Body of pancreas (tissue), 4 donors: Measurements from ENCODE around the gene ASB16. TPM values are rescaled to one million over a fixed set of nuclear protein-coding genes. Genes with fewer than 3 reads are reported as not detected.

Experiments
- ATAC-seq: fragments of 150-250 bp; one replicate; pipeline ENCODE4 v1.9.1; 2016
- DNase-seq, 4 donors: peaks; one replicate each; pipeline ENCODE4 v3.0.0-alpha.2; 2019
- H3K27ac ChIP-seq, 4 donors: fragments of 200-600 bp; sonication (generic); 1 replicate in 3 of 4; 2 replicates in 1 of 4; pipeline versions ENCODE4 v1.5.1 to v1.6.1; 2016 to 2019; ENCODE audit warnings: mild to moderate bottlenecking in 1 of 4, mixed read lengths in 1 of 4, moderate library complexity in 1 of 4
- H3K27me3 ChIP-seq, 2 donors: fragments of 200-600 bp; sonication (generic); one replicate each; pipeline ENCODE4 v1.6.0; 2016; ENCODE audit warnings: mild to moderate bottlenecking in 1 of 2
- H3K36me3 ChIP-seq, 2 donors: fragments of 200-600 bp; sonication (generic); replicated peaks in 1 of 2; 2 replicates each; pipeline ENCODE4 v1.5.1; 2016; ENCODE audit warnings: low read depth in 2 of 2; ENCODE audit not compliant: insufficient read depth in 1 of 2
- H3K4me1 ChIP-seq: fragments of 200-600 bp; sonication (generic); one replicate; pipeline ENCODE4 v1.6.0; 2016
- H3K4me3 ChIP-seq, 2 donors: fragments of 200-600 bp; sonication (generic); 1 replicate in 1 of 2; 2 replicates in 1 of 2; pipeline ENCODE4 v1.5.1; 2016 to 2019
- H3K9me3 ChIP-seq, 3 donors: fragments of 200-600 bp; sonication (generic); 1 replicate in 2 of 3; 2 replicates in 1 of 3; pipeline ENCODE4 v1.5.1; 2016
- POLR2A ChIP-seq, 3 donors: fragments of 450-650 bp; IDR thresholded peaks; one replicate each; pipeline ENCODE4 v1.6.1; 2016; ENCODE audit warnings: antibody characterized with exemption in 3 of 3, mild to moderate bottlenecking in 2 of 3
- WGBS, 2 donors: methylation state at CpG; one replicate each; pipeline ENCODE4 v1.1.5; 2017; 5-methylcytosine and 5-hydroxymethylcytosine counted together
- intact Hi-C: fragments of 100-400 bp; cut with DNase I; formaldehyde crosslinking; loops from one replicate; pipeline ENCODE4 v1.15.1; 2023
- total RNA-seq, 2 donors: library from RNA; depleted of rRNA; stranded (reverse); fragments of >200 nt; gene quantifications; one replicate each; pipeline ENCODE4 v1.1.0, GENCODE V29; 2016
- TF ChIP-seq, protein P1 (sequence below), 7 experiments: fragments of 450-650 bp in 4 of 7; fragments of 200-600 bp in 3 of 7; sonication (generic) in 3 of 7; IDR thresholded peaks; one replicate each; pipeline ENCODE4 v1.5.1; 2016 to 2019; ENCODE audit warnings: antibody characterized with exemption in 7 of 7

Gene ASB16
- total RNA-seq, 2 donors from 2014 or later: 3.9 to 10.5 TPM

GRCh38 chr17:44209786-44210341 lies 39.4 kb downstream of the ASB16 start:
- Histone ChIP-seq H3K4me1 (peaks cover 17% of the 10 kb centered on the region), H3K36me3 (peaks cover 12 to 22% of the 10 kb centered on the region in 2 donors), H3K27me3 (no peaks in the 10 kb centered on the region), H3K27ac (peak overlapping the region in 2 of 4 donors; percentile 16 to 38), H3K9me3 (no peaks in the 10 kb centered on the region), H3K4me3 (no peak overlapping the region)
- intact Hi-C loops: no loop called here
- no peak for TF ChIP-seq POLR2A (IDR thresholded peaks at IDR 0.05)
- TF ChIP-seq, protein P1, sequence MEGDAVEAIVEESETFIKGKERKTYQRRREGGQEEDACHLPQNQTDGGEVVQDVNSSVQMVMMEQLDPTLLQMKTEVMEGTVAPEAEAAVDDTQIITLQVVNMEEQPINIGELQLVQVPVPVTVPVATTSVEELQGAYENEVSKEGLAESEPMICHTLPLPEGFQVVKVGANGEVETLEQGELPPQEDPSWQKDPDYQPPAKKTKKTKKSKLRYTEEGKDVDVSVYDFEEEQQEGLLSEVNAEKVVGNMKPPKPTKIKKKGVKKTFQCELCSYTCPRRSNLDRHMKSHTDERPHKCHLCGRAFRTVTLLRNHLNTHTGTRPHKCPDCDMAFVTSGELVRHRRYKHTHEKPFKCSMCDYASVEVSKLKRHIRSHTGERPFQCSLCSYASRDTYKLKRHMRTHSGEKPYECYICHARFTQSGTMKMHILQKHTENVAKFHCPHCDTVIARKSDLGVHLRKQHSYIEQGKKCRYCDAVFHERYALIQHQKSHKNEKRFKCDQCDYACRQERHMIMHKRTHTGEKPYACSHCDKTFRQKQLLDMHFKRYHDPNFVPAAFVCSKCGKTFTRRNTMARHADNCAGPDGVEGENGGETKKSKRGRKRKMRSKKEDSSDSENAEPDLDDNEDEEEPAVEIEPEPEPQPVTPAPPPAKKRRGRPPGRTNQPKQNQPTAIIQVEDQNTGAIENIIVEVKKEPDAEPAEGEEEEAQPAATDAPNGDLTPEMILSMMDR (IDR thresholded peaks at IDR 0.05): no peak
- no peak for DNase-seq
- WGBS, 2 donors: 52 to 54% methylated on average over 9 to 11 of the region's 11 CpGs
- no peak for ATAC-seq

DNA sequence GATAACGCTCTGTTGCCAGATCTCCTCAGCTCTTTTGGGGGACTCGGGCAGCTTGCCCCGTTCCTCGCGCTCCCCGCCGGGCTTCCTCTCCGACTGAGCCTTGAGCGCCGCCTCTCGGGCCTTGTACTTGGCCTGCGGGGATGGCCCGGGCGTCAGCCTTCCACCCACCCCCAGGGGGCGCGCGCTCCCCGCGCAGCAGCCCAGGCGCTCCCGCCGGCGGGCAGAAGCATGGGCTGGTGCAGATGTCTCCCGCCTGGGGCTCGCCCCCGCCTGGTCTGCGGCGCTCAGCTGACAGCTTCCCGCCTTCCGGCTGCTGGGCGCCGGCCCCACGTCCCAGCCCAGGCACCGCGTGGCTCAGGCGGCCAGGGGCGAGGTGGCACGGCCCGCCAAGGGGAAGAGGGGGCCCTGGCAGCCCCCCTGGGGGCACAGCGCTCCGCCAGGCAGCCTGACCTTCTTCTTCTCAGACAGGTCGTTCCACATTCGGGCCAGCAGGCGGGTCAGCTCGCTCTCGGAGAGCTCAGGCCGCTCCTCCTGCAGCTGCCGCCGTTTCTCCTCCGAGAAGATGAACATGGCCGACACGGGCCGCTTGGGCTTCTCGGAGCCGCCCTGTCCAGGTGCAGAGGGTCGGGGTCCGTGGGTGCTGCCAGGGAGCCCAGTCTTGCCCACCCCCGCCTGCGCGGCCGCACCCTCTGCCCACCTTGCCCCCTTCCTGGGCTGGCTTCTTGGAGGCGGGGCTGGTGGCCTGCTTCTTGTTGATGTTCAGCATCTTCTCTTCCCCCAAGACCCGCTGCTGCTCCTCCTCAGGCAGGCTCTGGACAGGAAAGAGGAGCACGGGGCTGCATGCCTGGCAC lies 40.1 kb downstream of the ASB16 start:
- Histone ChIP-seq H3K4me3 (no peak overlapping the region), H3K9me3 (no peaks in the 10 kb centered on the region), H3K4me1 (peaks cover 17% of the 10 kb centered on the region), H3K27ac (peak overlapping the region in 2 of 4 donors; percentile 38 to 50), H3K36me3 (peaks cover 12 to 28% of the 10 kb centered on the region in 2 donors), H3K27me3 (no peaks in the 10 kb centered on the region)
- ATAC-seq (peak; percentile 94), DNase-seq (peak; percentile 89 to 92 (median 90))
- WGBS, 2 donors: 29 to 55% methylated on average over 20 to 49 of the region's 64 CpGs
- TF ChIP-seq, protein P1 (IDR thresholded peaks at IDR 0.05): peak; percentile 98 to 100 (median 99)
- TF ChIP-seq POLR2A (IDR thresholded peaks at IDR 0.05): peak in 2 of 3 donors; percentile 31 to 33
- intact Hi-C loops: no loop called here

- peaks cover 19% of the 10 kb centered on the region for H3K4me1 ChIP-seq
- H3K36me3 ChIP-seq: peaks cover 19 to 37% of the 10 kb centered on the region in 2 donors
- no peak overlapping the region for H3K27ac ChIP-seq
- intact Hi-C loops: no loop called here
- WGBS, 2 donors: 66 to 90% methylated on average over 9 to 21 of the region's 30 CpGs
- H3K4me3 ChIP-seq: no peak overlapping the region
- no peaks in the 10 kb centered on the region for H3K9me3 ChIP-seq
- ATAC-seq: no peak
- H3K27me3 ChIP-seq: no peaks in the 10 kb centered on the region
- TF ChIP-seq, protein P1 (IDR thresholded peaks at IDR 0.05): no peak
- no peak for DNase-seq
Measured at GRCh38 chr17:44211281-44212265, 41.1 kb downstream of the ASB16 start.

- H3K36me3 ChIP-seq: peaks cover 21 to 33% of the 10 kb centered on the region in 2 donors
- H3K4me3 ChIP-seq: no peak overlapping the region
- 62 to 74% methylated on average over 14 to 30 of the region's 31 CpGs for WGBS, 2 donors
- TF ChIP-seq, protein P1 (IDR thresholded peaks at IDR 0.05): no peak
- TF ChIP-seq POLR2A (IDR thresholded peaks at IDR 0.05): no peak
- ATAC-seq (no peak), DNase-seq (no peak)
- H3K9me3 ChIP-seq: no peaks in the 10 kb centered on the region
- peaks cover 31% of the 10 kb centered on the region for H3K4me1 ChIP-seq
- no peak overlapping the region for H3K27ac ChIP-seq
- intact Hi-C loops: no loop called here
- no peaks in the 10 kb centered on the region for H3K27me3 ChIP-seq
Measured at GRCh38 chr17:44212507-44213402, 42.3 kb downstream of the ASB16 start.
